ENCODE results near the gene PRB2.
"Not testable (repeated sequence)": the region's sequence is repeated elsewhere in the genome, so short reads cannot be mapped to it uniquely, and the experiment has no call there.

GRCh38 chr12:11391456-11391855, 3.9 kb downstream of the PRB2 start:
- TF ChIP-seq CTCF (IDR thresholded peaks at IDR 0.05; ENCODE audit: poor library complexity); EZH2 (IDR thresholded peaks at IDR 0.05; ENCODE audit: borderline replicate concordance); EZH2phosphoT487 (IDR thresholded peaks at IDR 0.05; ENCODE audit: low read depth, severe bottlenecking, unreplicated experiment): not testable (repeated sequence)

Data from hepatocyte (in vitro differentiated cells).